ENCODE results near the gene BCLAF3. TPM values are rescaled to one million over a fixed set of nuclear protein-coding genes. Genes with fewer than 3 reads are reported as not detected.

Gene BCLAF3
- total RNA-seq, 2 donors from 2014 or later, result 3.3 to 4.1 TPM

MicroRNAs within 50 kb of the gene (microRNA counts, 767-probe panel; counts per million panel counts)
- microRNA hsa-miR-23c, result 0 to 31.0 counts per million in 2 donors

Small RNA genes within 50 kb of the gene (microRNA-seq; reads per million reads assigned to microRNA genes)
- 115 to 300 reads per million in 2 donors for gene MIR23C (ENCODE audit: borderline number of aligned reads in 2 of 2, borderline replicate concordance in 1 of 2)

Other genes starting within 250 kb of the BCLAF3 start
- 10 to 100 TPM in 1 of 2 donors, 1 to 10 TPM in 1; 9.4 to 21.4 TPM for gene SH3KBP1, start 103.5 kb downstream of the BCLAF3 start, total RNA-seq
- under 1 TPM; 0.24 to 0.56 TPM for gene MAP7D2, start 125.8 kb upstream of the BCLAF3 start, total RNA-seq
- gene EIF1AX, start 150.8 kb upstream of the BCLAF3 start, total RNA-seq, result 10 to 100 TPM; 31.5 to 39.8 TPM